HepG2 (cell line): ENCODE results near the gene TSEN34. TPM values are rescaled to one million over a fixed set of nuclear protein-coding genes. Genes with fewer than 3 reads are reported as not detected.

Experiments used
- ATF1 ChIP-seq: IDR thresholded peaks from 2 replicates; pipeline ENCODE4 v1.6.1; 2016; ENCODE audit warnings: mild to moderate bottlenecking, control low read depth
- CBFB ChIP-seq: sonication (generic); formaldehyde crosslinking; IDR thresholded peaks from 2 replicates; pipeline ENCODE4 v1.4.0; 2020; ENCODE audit warnings: missing genetic modification reagents
- SAFB2 ChIP-seq: sonication (generic); formaldehyde crosslinking; IDR thresholded peaks from 2 replicates; pipeline ENCODE4 v1.5.1; 2020; ENCODE audit warnings: missing genetic modification reagents, low read depth, mild to moderate bottlenecking, borderline replicate concordance
- SP4 ChIP-seq: sonication (generic); formaldehyde crosslinking; IDR thresholded peaks from 2 replicates; pipeline ENCODE4 v1.8.1; 2023; ENCODE audit warnings: mild to moderate bottlenecking, missing genetic modification reagents
- STAT5B ChIP-seq: sonication (generic); formaldehyde crosslinking; IDR thresholded peaks from 2 replicates; pipeline ENCODE4 v1.4.0; 2020; ENCODE audit warnings: missing genetic modification reagents
- ZC3H13 ChIP-seq: sonication (generic); formaldehyde crosslinking; IDR thresholded peaks from 2 replicates; pipeline ENCODE4 v1.8.1; 2023; ENCODE audit warnings: mild to moderate bottlenecking, missing genetic modification reagents, moderate library complexity
- ZNF564 ChIP-seq: sonication (generic); formaldehyde crosslinking; IDR thresholded peaks from 2 replicates; pipeline ENCODE4 v1.8.1; 2023; ENCODE audit warnings: mild to moderate bottlenecking, missing genetic modification reagents
- ZNF569 ChIP-seq: sonication (generic); formaldehyde crosslinking; IDR thresholded peaks from 2 replicates; pipeline ENCODE4 v1.5.0; 2020; ENCODE audit warnings: mild to moderate bottlenecking, missing genetic modification reagents, moderate library complexity, borderline replicate concordance
- polyA plus RNA-seq, 8 experiments: library from polyadenylated mRNA; depleted of rRNA in 3 of 8; stranded (reverse) in 7 of 8; unstranded in 1 of 8; fragments of >200 nt; fragmentation: Illumina TruSeq in 4 of 8; extraction: Trizol in 4 of 8; gene quantifications; 2 replicates each; pipeline versions ENCODE4 v1.2.1 to v1.2.3, GENCODE V29; 2011 to 2016; ENCODE audit warnings: low read depth in 4 of 8, missing spikeins in 1 of 8, mixed read lengths in 1 of 8; ENCODE audit not compliant: insufficient read depth in 1 of 8
- total RNA-seq, 5 experiments: library from RNA; depleted of rRNA; stranded (reverse); fragments of >200 nt; fragmentation: Illumina TruSeq; extraction: Trizol; gene quantifications; 2 replicates each; pipeline ENCODE4 v1.2.3, GENCODE V29; 2016; ENCODE audit warnings: low read depth in 1 of 5
- TF ChIP-seq, protein P1 (sequence below): IDR thresholded peaks from 2 replicates; pipeline ENCODE4 v1.6.1; 2016; ENCODE audit warnings: missing biosample characterization, missing genetic modification reagents, low read depth
- TF ChIP-seq, protein P2 (sequence below): sonication (generic); formaldehyde crosslinking; IDR thresholded peaks from 2 replicates; pipeline ENCODE4 v1.4.0; 2020; ENCODE audit warnings: mild to moderate bottlenecking, missing genetic modification reagents
- TF ChIP-seq, protein P3 (sequence below): sonication (generic); formaldehyde crosslinking; IDR thresholded peaks from 2 replicates; pipeline ENCODE4 v1.5.1; 2020; ENCODE audit warnings: missing genetic modification reagents, mild to moderate bottlenecking, borderline replicate concordance
- TF ChIP-seq, protein P4 (sequence below): sonication (generic); formaldehyde crosslinking; IDR thresholded peaks from 2 replicates; pipeline ENCODE4 v1.4.0; 2020; ENCODE audit warnings: missing genetic modification reagents

The TSEN34 gene
- total and polyA plus RNA-seq, 2 of the 13 experiments (the other 11 are each of a cell fraction or from before 2014, with no cell fraction given), result 55.1 to 65.4 TPM

DNA sequence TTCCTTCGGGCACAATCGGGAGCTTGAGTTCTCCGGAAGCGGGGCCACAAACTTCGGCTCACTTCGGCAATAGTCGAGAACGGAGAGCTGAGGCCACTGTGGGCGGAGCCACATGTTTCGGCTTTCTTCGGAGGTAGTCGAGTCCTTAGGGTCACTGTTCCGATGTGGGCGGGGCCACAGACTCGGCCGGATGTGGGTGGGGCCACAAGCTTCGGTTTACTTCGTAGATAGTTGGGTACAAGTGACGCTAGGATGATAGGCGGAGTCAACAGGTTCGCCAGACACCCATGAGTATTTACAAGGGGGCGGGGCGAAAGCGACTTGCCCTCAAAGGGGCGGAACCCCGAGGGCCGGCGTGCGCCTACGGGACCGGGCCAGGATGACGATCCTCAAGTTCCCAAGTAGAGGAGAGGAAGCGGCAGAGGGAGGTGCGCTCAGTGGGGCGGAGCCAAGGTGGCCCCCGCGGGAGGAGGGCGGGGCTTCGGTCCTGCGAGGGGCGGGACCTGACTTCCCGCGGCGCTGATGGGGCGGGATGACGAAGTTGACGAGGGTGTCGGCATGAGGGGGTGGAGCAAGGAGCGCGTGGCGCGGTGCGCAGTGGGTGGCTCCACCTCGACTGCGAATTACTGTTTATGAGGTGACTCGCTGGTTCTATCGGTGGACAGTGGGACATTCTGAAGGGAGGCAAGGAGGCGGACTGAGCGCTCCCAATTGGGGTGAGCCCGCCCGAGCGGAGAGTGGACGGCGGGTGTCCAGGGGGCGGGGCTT is 1.2 kb upstream of the TSEN34 start (continued):
- TF ChIP-seq, protein P1, sequence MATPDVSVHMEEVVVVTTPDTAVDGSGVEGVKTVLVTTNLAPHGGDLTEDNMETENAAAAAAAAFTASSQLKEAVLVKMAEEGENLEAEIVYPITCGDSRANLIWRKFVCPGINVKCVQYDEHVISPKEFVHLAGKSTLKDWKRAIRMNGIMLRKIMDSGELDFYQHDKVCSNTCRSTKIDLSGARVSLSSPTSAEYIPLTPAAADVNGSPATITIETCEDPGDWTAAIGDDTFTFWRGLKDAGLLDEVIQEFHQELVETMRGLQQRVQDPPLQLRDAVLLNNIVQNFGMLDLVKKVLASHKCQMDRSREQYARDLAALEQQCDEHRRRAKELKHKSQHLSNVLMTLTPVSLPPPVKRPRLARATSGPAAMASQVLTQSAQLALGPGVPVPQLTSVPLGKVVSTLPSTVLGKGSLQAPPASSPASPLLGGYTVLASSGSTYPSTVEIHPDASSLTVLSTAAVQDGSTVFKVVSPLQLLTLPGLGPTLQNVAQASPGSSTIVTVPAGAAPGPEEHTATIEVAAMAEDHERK, result no peak
- TF ChIP-seq, protein P2, sequence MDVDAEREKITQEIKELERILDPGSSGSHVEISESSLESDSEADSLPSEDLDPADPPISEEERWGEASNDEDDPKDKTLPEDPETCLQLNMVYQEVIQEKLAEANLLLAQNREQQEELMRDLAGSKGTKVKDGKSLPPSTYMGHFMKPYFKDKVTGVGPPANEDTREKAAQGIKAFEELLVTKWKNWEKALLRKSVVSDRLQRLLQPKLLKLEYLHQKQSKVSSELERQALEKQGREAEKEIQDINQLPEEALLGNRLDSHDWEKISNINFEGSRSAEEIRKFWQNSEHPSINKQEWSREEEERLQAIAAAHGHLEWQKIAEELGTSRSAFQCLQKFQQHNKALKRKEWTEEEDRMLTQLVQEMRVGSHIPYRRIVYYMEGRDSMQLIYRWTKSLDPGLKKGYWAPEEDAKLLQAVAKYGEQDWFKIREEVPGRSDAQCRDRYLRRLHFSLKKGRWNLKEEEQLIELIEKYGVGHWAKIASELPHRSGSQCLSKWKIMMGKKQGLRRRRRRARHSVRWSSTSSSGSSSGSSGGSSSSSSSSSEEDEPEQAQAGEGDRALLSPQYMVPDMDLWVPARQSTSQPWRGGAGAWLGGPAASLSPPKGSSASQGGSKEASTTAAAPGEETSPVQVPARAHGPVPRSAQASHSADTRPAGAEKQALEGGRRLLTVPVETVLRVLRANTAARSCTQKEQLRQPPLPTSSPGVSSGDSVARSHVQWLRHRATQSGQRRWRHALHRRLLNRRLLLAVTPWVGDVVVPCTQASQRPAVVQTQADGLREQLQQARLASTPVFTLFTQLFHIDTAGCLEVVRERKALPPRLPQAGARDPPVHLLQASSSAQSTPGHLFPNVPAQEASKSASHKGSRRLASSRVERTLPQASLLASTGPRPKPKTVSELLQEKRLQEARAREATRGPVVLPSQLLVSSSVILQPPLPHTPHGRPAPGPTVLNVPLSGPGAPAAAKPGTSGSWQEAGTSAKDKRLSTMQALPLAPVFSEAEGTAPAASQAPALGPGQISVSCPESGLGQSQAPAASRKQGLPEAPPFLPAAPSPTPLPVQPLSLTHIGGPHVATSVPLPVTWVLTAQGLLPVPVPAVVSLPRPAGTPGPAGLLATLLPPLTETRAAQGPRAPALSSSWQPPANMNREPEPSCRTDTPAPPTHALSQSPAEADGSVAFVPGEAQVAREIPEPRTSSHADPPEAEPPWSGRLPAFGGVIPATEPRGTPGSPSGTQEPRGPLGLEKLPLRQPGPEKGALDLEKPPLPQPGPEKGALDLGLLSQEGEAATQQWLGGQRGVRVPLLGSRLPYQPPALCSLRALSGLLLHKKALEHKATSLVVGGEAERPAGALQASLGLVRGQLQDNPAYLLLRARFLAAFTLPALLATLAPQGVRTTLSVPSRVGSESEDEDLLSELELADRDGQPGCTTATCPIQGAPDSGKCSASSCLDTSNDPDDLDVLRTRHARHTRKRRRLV, result peak; percentile 87
- peak; percentile 67 for TF ChIP-seq ATF1
- TF ChIP-seq, protein P3, sequence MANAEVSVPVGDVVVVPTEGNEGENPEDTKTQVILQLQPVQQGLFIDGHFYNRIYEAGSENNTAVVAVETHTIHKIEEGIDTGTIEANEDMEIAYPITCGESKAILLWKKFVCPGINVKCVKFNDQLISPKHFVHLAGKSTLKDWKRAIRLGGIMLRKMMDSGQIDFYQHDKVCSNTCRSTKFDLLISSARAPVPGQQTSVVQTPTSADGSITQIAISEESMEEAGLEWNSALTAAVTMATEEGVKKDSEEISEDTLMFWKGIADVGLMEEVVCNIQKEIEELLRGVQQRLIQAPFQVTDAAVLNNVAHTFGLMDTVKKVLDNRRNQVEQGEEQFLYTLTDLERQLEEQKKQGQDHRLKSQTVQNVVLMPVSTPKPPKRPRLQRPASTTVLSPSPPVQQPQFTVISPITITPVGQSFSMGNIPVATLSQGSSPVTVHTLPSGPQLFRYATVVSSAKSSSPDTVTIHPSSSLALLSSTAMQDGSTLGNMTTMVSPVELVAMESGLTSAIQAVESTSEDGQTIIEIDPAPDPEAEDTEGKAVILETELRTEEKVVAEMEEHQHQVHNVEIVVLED (CRISPR knock-in tag), result peak; percentile 67; the same call in 1 of the 2 replicates
- TF ChIP-seq SAFB2 (CRISPR knock-in tag), result peak; percentile 49; the same call in 1 of the 2 replicates
- TF ChIP-seq ZC3H13 (CRISPR knock-in tag), result no peak
- peak; percentile 41; the same call in 1 of the 2 replicates for TF ChIP-seq CBFB (CRISPR knock-in tag)
- no peak for TF ChIP-seq STAT5B (CRISPR knock-in tag)
- TF ChIP-seq, protein P4, sequence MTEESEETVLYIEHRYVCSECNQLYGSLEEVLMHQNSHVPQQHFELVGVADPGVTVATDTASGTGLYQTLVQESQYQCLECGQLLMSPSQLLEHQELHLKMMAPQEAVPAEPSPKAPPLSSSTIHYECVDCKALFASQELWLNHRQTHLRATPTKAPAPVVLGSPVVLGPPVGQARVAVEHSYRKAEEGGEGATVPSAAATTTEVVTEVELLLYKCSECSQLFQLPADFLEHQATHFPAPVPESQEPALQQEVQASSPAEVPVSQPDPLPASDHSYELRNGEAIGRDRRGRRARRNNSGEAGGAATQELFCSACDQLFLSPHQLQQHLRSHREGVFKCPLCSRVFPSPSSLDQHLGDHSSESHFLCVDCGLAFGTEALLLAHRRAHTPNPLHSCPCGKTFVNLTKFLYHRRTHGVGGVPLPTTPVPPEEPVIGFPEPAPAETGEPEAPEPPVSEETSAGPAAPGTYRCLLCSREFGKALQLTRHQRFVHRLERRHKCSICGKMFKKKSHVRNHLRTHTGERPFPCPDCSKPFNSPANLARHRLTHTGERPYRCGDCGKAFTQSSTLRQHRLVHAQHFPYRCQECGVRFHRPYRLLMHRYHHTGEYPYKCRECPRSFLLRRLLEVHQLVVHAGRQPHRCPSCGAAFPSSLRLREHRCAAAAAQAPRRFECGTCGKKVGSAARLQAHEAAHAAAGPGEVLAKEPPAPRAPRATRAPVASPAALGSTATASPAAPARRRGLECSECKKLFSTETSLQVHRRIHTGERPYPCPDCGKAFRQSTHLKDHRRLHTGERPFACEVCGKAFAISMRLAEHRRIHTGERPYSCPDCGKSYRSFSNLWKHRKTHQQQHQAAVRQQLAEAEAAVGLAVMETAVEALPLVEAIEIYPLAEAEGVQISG (CRISPR knock-in tag), result peak; percentile 7; the same call in 1 of the 2 replicates
- no peak for TF ChIP-seq ZNF569 (CRISPR knock-in tag)
- no peak for TF ChIP-seq ZNF564 (CRISPR knock-in tag)
- peak; percentile 89 for TF ChIP-seq SP4 (CRISPR knock-in tag)
